HL-60 (cell line): ENCODE measurements around the gene GRWD1.

Experiments used
- DNase-seq, 2 experiments: peaks; one replicate each; pipeline ENCODE4 v3.0.0-alpha.2; 2010 to 2020; ENCODE audit warnings: low read depth in 1 of 2, low spot score in 1 of 2
- H3K27ac ChIP-seq: fragments of 250-450 bp; sonication (Bioruptor Pico); replicated peaks from 2 replicates; pipeline ENCODE4 v1.5.1; 2020; ENCODE audit warnings: mild to moderate bottlenecking, moderate library complexity
- H3K27me3 ChIP-seq: fragments of 250-450 bp; sonication (Bioruptor Pico); 2 replicates; pipeline ENCODE4 v1.5.1; 2021; ENCODE audit warnings: mild to moderate bottlenecking, moderate library complexity; ENCODE audit not compliant: insufficient read depth, poor library complexity, severe bottlenecking
- H3K4me3 ChIP-seq: replicated peaks from 2 replicates; pipeline ENCODE4 v1.5.1; 2011; ENCODE audit warnings: mild to moderate bottlenecking, control low read depth, low read length; ENCODE audit not compliant: insufficient read depth
- CTCF ChIP-seq: IDR thresholded peaks from one replicate; pipeline ENCODE4 v1.5.1; 2011; ENCODE audit warnings: low read length, control low read depth, inconsistent platforms; ENCODE audit not compliant: insufficient read depth
- GABPA ChIP-seq: IDR thresholded peaks from 2 replicates; pipeline ENCODE4 v1.6.1; 2012; ENCODE audit warnings: low read depth
- POLR2AphosphoS5 ChIP-seq: IDR thresholded peaks from 2 replicates; pipeline ENCODE4 v1.6.1; 2012; ENCODE audit warnings: low read depth
- REST ChIP-seq: IDR thresholded peaks from 2 replicates; pipeline ENCODE4 v1.6.1; 2012; ENCODE audit warnings: low read depth; ENCODE audit not compliant: insufficient replicate concordance
- SPI1 ChIP-seq: IDR thresholded peaks from 2 replicates; pipeline ENCODE4 v1.6.1; 2012; ENCODE audit warnings: low read depth, mild to moderate bottlenecking, borderline replicate concordance

GRWD1 gene

DNA sequence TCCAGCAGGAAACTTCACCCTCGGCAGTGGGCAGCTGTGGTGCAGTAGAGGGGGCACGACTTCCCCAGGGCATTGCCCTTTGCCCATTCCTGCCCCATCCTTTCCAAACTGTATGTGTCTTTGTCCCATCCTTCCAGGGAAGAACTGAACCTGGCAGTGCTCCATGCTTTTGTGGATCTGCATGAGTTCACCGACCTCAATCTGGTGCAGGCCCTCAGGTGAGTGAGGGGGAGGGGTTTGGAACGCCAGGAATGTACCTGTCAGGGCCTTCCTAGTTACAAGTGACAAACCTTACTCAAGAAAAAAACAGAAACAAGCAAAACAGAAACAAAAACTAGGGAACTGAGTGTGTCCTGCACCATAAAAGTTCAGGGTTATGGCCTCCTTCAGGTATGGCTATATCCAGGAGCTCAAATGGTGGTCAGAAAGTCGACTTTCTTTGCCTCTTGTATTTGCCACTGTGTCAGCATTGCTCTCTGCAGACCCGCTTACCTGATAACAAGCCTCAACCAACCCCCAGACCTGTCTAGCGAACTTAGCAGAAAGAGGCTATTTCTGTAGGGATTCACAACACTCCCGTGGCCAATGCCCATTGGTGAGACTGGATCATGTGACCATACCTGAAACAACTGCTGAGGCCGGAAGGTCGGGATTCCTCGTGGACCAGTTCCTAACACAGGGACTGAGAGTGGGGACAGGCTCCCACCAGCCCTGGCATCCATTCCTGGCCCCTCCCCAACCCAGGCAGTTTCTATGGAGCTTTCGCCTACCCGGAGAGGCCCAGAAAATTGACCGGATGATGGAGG is 27.6 kb downstream of the GRWD1 start:
- Histone ChIP-seq H3K27ac (no peak overlapping the region), H3K27me3 (no peaks in the 10 kb centered on the region), H3K4me3 (no peak overlapping the region)
- TF ChIP-seq CTCF (no peak), POLR2AphosphoS5 (no peak), REST (no peak), GABPA (no peak), SPI1 (no peak)
- DNase-seq, result no peak

DNA sequence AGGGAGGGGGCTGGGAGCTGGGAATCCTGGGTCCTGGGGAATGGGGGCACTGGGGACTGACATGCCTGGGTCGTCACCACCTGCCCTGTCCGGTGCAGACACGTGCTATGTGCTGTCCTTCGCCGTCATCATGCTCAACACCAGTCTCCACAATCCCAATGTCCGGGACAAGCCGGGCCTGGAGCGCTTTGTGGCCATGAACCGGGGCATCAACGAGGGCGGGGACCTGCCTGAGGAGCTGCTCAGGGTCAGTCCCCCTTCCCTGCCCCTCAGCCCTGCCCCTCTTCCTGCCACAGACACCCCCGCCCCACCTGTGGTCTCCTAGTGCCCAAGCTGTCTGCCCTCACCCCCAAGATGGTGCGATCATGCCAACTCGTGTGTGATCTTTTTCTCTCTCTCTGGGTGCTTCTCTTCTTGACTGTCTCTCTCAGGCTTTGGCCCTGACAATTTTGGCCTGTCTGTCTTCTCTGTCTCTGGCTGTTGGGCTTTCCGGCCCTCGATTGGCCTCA is 28.4 kb downstream of the GRWD1 start:
- Histone ChIP-seq H3K27ac (no peak overlapping the region), H3K27me3 (no peaks in the 10 kb centered on the region), H3K4me3 (no peak overlapping the region)
- DNase-seq, result no peak
- TF ChIP-seq SPI1 (no peak), POLR2AphosphoS5 (no peak), REST (no peak), GABPA (no peak), CTCF (no peak)

DNA sequence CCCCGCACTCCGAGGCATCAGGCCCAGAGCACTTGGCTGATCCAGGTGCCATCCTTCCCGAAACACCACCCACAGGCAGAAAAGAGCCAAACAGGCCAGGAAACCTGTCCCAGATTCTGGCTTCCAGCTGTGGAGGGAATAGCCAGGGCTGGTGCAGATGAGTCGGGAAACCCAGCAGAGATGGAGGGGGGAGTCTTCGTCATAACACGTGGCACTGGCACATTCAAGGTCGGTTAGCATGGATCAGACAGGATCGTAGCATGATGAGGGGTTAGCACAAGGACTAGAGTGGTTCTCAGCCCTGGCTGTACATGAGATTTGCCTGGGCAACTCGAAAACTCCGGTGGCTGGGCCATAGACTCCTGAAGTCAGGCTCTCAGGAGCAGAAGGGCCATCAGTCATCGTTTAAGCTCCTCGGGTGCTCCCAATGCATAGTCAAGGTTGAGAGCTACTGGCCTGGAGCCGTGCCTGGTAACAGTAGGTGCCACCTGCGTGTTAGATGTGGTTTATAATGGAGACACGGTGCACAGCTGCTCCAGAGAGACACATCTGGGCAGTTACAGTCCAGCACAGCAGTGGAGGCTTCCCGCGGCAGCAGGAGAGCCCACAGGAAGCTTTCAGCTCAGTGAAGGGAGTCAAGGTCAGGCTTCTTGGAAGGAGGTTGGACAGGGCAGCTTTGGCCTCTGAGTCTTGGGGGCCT is 29.7 kb downstream of the GRWD1 start:
- Histone ChIP-seq H3K4me3 (no peak overlapping the region), H3K27ac (no peak overlapping the region), H3K27me3 (no peaks in the 10 kb centered on the region)
- no peak for TF ChIP-seq CTCF
- no peak for TF ChIP-seq GABPA
- no peak for TF ChIP-seq SPI1
- no peak for TF ChIP-seq POLR2AphosphoS5
- no peak for TF ChIP-seq REST
- no peak for DNase-seq
